Iris pigment epithelial cell (primary cell): ENCODE measurements around the gene CACHD1.
"Not testable (repeated sequence)": the region's sequence is repeated elsewhere in the genome, so short reads cannot be mapped to it uniquely, and the experiment has no call there.

Experiments
- DNase-seq: peaks from one replicate; pipeline ENCODE4 v3.0.0-alpha.2; 2011; ENCODE audit warnings: low read depth

CACHD1 gene

GRCh38 chr1:64701886-64702285 lies 232.0 kb downstream of the CACHD1 start:
- peak; percentile 3 for DNase-seq

- DNase-seq: not testable (repeated sequence)
Measured at GRCh38 chr1:64702670-64703069, 232.7 kb downstream of the CACHD1 start.

GRCh38 chr1:64703600-64703999 lies 233.7 kb downstream of the CACHD1 start:
- no peak for DNase-seq

- no peak for DNase-seq
Measured at GRCh38 chr1:64705591-64705990, 235.7 kb downstream of the CACHD1 start.

GRCh38 chr1:64711266-64711665 lies 241.3 kb downstream of the CACHD1 start:
- DNase-seq: no peak

- DNase-seq: no peak
Measured at GRCh38 chr1:64712049-64712448, 242.1 kb downstream of the CACHD1 start.

GRCh38 chr1:64715186-64715585 lies 245.3 kb downstream of the CACHD1 start:
- DNase-seq: no peak

GRCh38 chr1:64721135-64721534 lies 251.2 kb downstream of the CACHD1 start:
- DNase-seq: no peak

GRCh38 chr1:64721576-64722145 lies 251.7 kb downstream of the CACHD1 start:
- DNase-seq: no peak

GRCh38 chr1:64727861-64728260 lies 257.9 kb downstream of the CACHD1 start:
- DNase-seq: no peak

- peak; percentile 57 for DNase-seq
Measured at GRCh38 chr1:64733581-64734286, 263.8 kb downstream of the CACHD1 start.

- DNase-seq: no peak
Measured at GRCh38 chr1:64734287-64734652, 264.3 kb downstream of the CACHD1 start.

- not testable (repeated sequence) for DNase-seq
Measured at GRCh38 chr1:64740687-64741086, 270.8 kb downstream of the CACHD1 start.
